Fibroblast of the aortic adventitia (primary cell): ENCODE measurements around the gene STK17A. TPM values are rescaled to one million over a fixed set of nuclear protein-coding genes. Genes with fewer than 3 reads are reported as not detected.

Experiments
- DNase-seq: peaks from one replicate; pipeline ENCODE4 v3.0.0-alpha.2; 2010; ENCODE audit warnings: low read depth
- H3K4me3 ChIP-seq: 2 replicates; pipeline ENCODE4 v1.5.1; 2011; ENCODE audit warnings: low read depth, mild to moderate bottlenecking, control low read depth, low read length, moderate library complexity
- CTCF ChIP-seq: IDR thresholded peaks from 2 replicates; pipeline ENCODE4 v1.5.1; 2011; ENCODE audit warnings: mild to moderate bottlenecking, low read length, control low read depth, inconsistent platforms; ENCODE audit not compliant: insufficient read depth
- total RNA-seq: library from RNA; depleted of rRNA; stranded (reverse); fragments of >200 nt; gene quantifications from 2 replicates; pipeline ENCODE4 v1.2.3, GENCODE V29; 2012; ENCODE audit warnings: low replicate concordance

The STK17A gene
- total RNA-seq, 1 donor = 96.8 TPM

- no peak overlapping the region for H3K4me3 ChIP-seq
- peak; percentile 86 for DNase-seq
- TF ChIP-seq CTCF = no peak
Observed at GRCh38 chr7:43639858-43640491, 57.1 kb downstream of the STK17A start.

GRCh38 chr7:43640679-43641078, 57.8 kb downstream of the STK17A start:
- no peak for DNase-seq
- H3K4me3 ChIP-seq = no peak overlapping the region
- TF ChIP-seq CTCF = no peak

GRCh38 chr7:43642897-43643630, 60.2 kb downstream of the STK17A start:
- H3K4me3 ChIP-seq = no peak overlapping the region
- no peak for TF ChIP-seq CTCF
- no peak for DNase-seq

DNA sequence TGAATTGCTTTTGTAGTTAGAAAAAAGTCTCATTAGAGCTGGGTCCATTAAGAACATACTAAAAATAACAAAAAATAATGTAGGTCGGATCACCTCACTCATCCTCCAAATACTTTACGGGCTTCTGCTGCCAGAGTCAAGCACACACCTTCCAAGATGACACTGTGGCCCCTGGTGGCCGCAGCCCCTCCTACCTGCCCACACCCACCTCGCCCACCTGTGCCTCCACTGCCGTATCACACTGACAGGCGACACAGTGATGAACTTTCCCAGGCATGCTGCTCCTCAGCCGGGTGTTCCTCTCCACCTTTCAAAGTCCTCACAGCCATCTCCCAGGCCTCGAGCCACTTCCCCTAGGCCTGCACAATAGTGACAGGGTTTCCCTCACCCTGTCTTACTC, 60.9 kb downstream of the STK17A start:
- no peak for DNase-seq
- no peak for TF ChIP-seq CTCF

DNA sequence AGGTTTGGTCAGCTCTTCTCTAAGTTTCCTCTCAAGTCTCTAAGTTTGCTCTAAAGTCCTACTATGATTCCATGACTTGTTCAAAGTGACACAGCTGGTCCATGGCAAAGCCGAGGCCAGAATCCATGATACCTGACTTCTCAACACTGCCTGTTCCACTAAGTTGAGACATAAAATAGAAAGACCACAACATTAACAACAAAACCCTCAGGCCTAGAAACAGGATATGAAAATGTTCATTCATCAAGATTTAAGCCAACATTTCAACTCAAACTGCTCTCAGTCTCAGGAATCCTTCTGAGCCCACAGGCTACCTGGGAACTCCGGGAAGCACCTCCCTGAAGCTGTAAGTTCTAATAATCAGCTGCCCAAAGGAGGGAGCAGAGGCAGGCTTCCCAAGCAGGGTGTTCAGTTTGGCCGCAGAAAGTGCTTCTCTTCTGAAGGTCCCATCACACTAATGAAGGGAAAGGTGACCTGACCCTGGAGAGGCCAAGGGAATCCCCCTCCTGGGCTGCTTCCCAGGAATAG, 62.9 kb downstream of the STK17A start:
- no peak for TF ChIP-seq CTCF
- no peak for DNase-seq
- no peak overlapping the region for H3K4me3 ChIP-seq

More for the DNA sequence above, 60.9 kb downstream of the STK17A start:
- H3K4me3 ChIP-seq = no peak overlapping the region

GRCh38 chr7:43646603-43647338, 63.9 kb downstream of the STK17A start:
- peak overlapping the region; percentile 52 for H3K4me3 ChIP-seq
- DNase-seq = peak; percentile 51
- no peak for TF ChIP-seq CTCF
